GM18507 (cell line): ENCODE measurements around the gene PRPF40A.
"Not testable (repeated sequence)": the region's sequence is repeated elsewhere in the genome, so short reads cannot be mapped to it uniquely, and the experiment has no call there.

Experiments used
- DNase-seq: peaks from one replicate; pipeline ENCODE4 v3.0.0; 2011; ENCODE audit warnings: low read depth; ENCODE audit not compliant: insufficient read length; ENCODE audit errors: extremely low spot score
- FAIRE-seq: peaks from 2 replicates; lab custom pipeline; 2011; peaks lifted over from hg19 to GRCh38; lab: Jason Lieb, UNC

The PRPF40A gene

DNA sequence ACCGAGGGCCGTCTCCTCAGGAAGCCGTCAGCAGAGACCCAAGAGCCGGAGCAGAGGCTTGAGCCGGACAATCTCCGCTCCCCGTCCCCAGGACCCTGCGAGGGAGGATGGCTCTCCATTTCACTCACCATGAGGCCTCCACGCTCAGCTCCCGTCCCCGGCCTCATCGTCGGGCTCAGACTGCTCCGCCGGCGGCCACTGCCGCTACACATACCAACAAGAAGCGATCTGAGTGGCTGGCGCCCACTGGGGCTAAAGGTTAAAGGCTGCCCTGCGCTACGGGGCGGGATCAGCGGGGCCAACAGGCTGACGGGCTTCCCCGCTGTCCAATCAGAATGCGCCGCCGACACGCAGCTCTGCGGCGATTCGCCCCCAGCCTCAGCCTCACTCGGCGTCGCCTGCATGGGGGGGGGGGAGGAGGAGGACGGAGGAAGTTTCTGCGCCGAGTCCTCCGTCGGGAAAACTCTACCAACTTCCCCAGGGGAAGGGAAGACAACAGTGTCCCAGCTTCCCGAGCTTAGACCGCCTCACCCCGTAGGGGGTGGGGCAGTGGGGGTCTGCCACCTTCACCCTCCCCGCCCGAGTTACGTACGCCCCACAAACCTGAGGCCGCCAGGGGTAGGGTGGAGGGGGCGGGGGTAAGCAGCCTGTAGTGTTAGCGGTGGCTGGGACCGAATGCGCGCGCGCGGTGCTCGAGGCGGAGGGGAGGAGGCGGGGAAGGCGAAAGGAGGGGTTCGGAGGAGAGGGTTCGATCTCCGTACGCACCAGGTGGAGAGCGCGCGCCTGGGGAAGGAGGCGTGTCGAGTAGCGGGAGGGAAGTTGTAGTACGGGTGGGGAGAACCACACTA is at the start of gene PRPF40A:
PRPF40A (minus strand) TSS at position 234 of the 848 bp plus-strand sequence; CDS start at position 212, 22 bp downstream.
- FAIRE-seq, result peak; percentile 98
- peak; percentile 94 for DNase-seq

DNA sequence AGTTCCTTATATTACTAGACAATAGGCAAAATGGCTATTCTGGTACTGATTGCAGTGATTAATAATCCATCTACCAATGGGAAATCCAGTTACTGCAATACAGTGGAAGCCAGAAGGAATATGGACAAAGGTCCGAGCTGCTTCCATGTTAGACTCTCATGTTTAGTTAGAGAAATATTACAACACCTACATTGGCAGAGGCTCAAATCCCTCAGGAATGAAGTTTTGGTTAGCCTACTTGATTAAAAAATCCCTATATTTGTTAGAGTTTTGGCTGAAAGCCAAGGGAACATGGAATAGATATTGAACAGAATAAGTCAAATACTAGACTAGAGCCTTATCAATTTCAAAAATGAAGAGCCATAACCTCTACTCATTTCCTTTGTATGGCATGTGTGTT is 49.7 kb upstream of the PRPF40A start:
- no peak for DNase-seq
- no peak for FAIRE-seq

DNA sequence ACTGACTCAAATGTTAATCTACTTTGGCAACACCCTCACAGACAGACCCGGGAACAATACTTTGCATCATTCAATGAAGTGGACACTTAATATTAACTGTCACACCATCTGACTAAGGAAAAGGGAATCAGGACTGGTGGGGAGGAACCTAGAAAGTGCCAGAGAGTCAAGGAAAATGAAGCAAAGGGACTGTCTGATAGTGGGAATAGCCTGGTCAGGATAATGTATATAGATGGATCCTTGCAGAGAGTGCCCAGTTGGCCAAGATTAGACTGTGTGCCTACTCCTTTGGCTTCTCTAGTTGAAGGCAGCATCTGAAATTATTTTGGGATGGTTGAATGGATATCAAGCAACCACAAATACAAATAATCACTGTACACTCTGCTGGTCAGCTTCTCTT is 46.4 kb upstream of the PRPF40A start:
- FAIRE-seq (no peak), DNase-seq (no peak)

DNA sequence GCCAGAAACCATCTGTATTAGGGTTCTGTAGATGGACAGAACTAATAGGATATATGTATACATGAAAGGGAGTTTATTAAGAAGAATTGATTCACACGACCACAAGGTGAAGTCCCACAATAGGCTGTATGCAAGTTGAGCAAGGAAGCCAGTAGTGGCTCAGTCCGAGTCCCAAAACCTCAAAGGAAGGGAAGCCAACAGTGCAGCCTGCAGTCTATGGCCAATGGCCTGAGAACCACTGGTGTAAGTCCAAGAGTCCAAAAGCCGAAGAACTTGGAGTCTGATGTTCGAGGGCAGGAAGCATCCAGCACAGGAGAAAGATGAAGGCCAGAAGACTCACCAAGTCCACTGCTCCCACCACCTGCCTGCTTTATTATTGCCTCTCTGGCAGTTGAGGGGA is 45.9 kb upstream of the PRPF40A start:
- not testable (repeated sequence) for FAIRE-seq, DNase-seq

DNA sequence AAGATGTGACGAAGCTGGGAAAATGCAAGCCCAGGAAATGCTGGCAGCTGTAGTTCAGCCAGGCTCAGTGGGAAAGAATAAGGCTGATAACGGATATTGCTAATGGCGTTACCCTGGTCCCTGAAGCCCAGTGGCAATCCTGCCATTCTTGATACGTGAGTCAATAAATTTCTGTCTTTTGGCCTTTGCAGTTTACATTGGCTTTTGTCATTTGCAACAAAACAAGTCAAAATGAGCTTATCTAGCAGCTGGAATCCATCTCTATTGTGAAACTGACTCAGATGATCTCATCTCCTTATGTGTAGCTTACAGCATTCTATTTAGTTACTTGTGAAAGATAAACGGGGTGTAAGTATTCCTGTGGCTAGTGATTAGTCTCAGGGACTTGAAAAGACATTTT is 44.9 kb upstream of the PRPF40A start:
- FAIRE-seq (no peak), DNase-seq (no peak)

DNA sequence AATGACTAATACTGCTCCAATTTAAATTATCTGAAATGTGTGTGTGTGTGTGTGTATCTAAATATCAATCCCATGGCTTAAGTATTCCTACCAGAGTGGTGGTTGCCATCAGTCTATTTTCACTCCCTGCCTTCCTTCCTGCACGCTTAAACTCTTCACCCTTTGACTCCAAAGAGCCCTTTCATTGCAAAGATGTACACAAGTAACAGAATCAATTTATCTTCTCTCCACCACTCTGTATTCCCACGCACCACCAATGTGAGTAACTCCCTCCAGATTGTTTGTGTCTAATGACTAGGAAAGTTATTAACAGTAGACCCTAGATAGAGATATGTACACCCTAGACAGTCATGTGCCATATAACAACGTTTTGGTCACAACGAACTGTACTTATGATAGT is 44.0 kb upstream of the PRPF40A start:
- DNase-seq, result no peak
- FAIRE-seq, result no peak

DNA sequence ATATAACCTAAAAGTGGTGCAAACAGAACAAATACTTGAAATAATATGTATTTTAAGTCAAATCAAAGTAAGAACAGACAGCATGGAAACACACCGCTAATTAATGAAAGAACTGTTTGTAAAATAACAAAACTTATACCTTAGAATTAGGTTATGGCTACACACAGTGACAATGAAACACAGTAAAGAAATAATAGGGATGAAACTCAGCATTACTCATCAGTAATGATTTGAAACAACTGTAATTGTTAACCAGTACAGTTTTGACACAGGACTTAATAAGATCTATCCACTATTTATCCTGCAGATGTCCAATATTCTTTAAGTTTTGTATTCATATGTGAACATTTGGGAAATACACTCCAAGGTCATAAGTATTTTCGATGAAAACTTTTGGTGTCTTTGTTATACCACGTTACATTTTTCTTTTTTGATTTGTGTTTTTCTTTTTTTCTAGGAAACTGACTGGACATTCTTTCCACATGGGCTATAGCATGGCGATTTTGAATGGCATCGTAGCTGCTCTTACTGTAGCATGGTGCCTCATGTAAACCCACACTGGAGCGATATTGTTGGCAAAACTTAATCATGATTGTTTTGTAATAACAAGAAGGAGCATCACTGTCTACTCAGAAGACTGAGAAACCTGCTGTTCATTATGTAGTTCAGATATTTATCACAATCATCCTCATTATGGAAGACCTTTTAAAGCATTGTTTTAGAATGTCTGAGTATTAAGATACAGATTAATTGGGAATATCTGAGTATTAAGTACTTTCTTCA is 42.2 kb upstream of the PRPF40A start:
- FAIRE-seq (peak; percentile 24), DNase-seq (no peak)

DNA sequence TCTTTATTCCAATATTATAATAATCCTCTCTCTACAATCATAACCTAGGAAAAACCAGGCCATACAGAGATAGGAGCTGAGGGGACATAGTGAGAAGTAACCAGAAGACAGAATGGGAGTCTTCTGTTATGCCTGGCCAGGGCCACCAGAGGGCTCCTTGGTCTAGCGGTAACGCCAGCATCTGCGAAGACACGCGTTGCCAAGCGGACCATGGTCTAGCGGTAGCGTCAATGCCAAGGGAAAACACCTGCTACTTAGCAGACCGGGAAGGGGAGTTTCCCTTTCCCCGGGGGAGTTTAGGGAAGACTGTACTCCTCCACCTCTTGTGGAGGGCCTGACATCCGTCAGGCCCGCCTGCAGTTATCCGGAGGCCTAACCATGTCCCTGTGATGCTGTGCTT is 37.8 kb upstream of the PRPF40A start:
- DNase-seq (no peak), FAIRE-seq (peak; percentile 55)

DNA sequence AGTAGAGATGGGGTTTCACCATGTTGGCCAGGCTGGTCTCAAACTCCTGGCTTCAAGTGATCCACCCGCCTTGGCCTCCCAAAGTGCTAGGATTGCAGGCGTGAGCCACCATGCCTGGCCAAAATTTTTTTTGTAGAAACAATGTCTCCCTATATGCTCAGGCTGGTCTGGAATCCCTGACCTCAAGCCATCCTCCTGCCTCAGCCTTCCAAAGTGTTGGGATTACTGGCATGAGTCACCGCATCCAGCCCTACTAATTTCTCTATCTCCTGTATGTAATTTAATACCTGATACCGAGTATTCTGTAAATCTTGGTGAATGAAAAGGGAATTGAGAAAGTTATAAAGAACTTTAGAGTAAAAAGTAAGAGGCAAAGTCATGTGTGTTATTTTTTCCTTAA is 30.5 kb upstream of the PRPF40A start:
- not testable (repeated sequence) for FAIRE-seq

DNA sequence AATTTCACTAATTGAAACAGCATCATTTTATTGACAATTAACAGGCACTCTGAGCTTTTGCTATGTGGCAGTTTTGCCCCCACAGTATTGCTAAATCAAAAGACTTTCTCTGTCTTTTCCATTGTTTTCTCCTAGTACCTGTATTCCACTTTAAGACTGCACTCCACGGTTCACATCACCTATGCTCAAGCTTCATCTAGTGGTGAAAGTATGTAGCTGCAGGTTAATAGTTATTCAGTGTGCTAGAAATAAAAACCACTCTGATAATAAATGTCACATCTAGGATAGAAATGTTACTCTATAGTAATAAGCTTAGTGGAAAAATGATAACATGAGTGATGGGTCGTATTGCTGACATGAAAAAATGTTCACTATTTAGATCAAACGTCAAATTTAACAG is 25.7 kb upstream of the PRPF40A start:
- FAIRE-seq, result peak; percentile 72

More for the DNA sequence above, 30.5 kb upstream of the PRPF40A start:
- not testable (repeated sequence) for DNase-seq

DNA sequence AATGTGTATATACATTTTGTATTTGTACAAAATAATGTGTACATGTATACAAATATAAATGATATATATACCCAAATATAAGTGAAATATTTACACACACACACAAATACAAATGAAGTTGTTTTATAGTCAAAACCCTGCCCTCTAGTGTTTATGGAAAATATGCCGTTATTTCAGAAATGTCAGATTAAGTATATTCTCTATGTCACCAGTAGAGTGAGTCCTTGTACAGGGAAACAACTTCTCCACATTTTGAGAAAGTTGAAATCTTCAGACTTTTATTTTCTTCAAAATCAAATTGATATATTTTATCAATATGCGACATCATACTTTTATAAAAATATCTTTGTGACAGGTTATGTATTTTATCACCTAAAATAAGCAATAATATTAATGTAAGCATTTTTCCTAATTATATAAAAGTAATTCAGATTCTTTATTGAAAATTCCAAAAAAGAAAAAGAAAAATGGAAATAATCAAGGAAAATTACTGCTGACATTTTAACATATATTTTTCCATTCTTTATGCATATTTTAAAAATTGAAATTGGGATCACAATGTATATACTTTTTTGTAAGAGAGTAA is 23.6 kb upstream of the PRPF40A start:
- FAIRE-seq, result peak; percentile 74

More for the DNA sequence above, 25.7 kb upstream of the PRPF40A start:
- DNase-seq, result no peak

DNA sequence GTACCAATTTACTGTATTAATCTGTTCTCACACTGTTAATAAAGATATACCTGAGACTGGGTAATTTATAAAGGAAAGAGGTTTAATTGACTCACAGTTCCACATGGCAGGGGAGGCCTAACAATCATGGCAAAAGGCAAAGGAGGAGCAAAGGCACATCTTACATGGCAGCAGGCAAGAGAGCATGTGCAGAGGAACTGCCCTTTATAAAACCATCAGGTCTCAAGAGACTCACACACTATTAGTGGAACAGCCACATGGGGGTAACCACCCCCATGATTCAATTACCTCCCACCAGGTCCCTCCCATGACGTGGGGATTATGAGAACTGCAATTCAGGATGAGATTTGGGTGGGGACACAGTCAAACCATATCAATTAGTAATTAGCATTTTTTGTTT is 22.4 kb upstream of the PRPF40A start:
- not testable (repeated sequence) for DNase-seq, FAIRE-seq

More for the DNA sequence above, 23.6 kb upstream of the PRPF40A start:
- no peak for DNase-seq

DNA sequence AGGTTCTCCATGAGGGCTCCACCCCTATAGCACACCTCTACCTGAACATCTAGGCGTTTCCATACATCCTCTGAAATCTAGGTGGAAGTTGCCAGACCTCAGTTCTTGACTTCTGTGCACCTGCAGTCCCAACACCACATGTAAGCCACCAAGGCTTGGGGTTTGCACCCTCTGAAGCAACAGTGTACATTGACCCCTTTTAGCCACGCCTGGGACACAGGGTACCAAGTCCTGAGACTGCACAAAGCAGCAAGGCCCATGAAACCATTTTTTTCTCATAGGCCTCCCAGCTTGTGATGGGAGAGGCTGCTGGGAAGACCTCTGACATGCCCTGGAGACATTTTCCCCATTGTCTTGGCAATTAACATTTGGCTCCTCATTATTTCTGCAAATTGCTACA is 21.2 kb upstream of the PRPF40A start:
- DNase-seq (no peak), FAIRE-seq (no peak)

DNA sequence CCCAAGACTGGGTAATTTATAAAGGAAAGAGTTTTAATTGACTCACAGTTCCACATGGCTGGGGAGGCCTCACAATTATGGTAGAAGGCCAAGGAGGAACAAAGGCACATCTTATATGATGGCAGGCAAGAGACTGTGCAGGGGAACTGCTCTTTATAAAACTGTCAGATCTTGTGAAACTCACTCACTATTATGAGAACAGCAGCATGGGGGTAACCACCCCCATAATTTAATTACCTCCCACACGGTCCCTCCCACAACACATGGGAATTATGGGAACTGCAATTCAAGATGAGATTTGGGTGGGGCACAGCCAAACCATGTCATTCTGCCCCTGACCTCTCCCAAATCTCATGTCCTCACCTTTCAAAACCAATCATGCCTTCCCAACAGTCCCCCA is 20.2 kb upstream of the PRPF40A start:
- not testable (repeated sequence) for FAIRE-seq, DNase-seq

DNA sequence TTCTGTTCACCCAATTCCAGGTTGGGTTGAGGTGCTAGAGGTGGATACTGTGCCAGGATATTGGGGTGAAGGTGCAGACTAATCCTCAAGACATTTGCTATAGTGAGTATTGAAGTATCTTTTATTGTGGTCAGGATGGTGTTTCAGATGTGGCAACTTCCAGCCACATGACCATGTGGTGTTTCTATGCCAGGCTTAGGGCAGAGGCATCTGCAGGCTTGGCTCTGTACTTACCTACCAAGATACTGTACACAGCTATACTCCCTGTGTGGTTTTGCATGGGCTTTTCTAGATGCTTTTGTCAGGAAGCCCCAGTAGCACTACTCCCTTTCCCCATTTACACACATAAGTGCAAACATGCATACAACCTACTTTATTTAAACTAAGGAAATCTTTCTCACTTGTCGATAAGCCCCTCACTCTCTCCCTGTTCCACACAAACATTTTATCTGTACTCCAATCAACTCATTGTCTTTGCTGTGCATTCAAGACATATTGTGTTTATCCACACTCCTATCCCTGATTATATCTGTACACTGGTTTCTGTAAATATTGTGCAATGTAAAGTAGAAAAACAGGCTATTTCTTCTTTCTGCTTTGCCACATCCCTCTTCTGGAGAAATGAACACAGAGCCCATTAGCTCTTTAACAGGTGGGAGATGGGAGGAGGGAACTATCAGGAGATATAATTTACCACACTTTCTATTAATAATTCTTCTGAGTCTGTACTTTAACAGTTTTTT is 13.5 kb upstream of the PRPF40A start:
- DNase-seq, result no peak
- no peak for FAIRE-seq

DNA sequence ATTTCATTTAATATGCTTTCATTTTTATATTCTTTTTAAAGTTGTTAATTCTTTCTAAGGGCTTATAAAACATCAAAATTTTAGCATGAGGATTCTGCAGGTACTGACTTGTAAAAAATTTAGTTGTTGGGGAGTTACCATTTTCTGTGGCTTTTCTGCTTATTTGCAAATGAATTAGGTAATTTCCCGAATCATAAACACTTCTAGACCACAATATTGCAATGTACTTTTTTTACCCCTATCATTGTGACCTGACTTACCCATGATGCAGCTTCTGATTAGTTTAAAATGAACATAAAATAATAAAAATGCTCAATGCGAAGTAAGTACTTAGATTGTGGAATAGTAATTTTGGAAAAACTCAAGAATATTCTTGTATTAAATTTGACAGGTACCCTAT is 12.6 kb upstream of the PRPF40A start:
- DNase-seq (no peak), FAIRE-seq (no peak)

DNA sequence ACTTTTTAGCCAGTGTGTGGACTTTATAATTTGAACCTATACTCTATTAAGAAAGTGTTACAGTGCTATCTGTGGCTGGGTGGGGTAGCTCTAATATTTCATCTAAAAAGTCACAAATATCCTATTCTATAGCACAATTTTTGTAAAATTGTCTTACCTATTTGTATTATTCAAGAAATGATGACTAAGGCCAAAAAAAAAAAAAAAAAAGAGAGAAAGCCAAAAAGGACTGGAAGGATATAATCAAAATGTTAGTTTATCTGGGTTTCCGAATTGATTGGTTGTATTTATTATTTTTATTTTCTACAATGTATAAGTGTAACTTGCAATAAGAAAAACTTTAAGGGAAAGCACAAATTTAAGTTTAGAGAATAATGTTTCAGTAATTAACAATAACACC is 6.7 kb upstream of the PRPF40A start:
- no peak for FAIRE-seq
- no peak for DNase-seq

DNA sequence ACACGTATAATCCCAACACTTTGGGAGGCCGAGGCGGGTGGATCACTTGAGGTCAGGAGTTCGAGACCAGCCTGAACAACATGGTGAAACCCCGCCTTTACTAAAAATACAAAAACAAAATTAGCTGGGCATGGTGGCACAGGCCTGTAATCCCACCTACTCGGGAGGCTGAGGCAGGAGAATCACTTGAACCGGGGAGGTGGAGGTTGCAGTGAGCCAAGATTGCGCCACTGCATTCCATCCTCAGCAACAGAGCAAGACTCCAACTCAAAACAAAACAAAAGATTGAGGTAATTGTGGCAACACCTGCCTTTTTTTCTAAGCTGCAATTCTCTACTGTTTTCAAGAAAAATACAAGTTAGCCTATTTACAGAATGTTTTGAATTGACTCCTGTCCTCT is 5.4 kb upstream of the PRPF40A start:
- not testable (repeated sequence) for DNase-seq, FAIRE-seq

DNA sequence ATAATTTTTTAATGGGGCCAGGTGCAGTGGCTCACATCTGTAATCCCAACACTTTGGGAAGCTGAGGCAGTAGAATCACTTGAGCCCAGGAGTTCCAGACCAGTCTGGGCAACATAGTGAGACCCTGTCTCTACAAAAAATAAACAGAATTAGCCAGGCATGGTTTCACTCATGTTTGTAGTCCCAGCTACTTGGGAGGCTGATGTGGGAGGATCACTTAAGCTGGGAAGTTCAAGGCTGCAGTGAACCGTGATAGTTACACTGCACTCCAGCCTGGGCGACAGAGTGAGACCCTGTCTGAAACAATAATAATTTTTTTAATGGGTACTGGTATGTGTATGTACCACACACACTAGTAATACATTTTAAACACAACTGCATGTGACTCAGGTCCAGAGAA is 3.5 kb upstream of the PRPF40A start:
- no peak for FAIRE-seq
- DNase-seq, result no peak
